K562 (cell line): Measurements from ENCODE around the gene RUNX1. TPM values are rescaled to one million over a fixed set of nuclear protein-coding genes. Genes with fewer than 3 reads are reported as not detected.

Experiments used
- ATAC-seq: fragments of 200-7000 bp; cut with Tn5 transposase; 3 replicates; pipeline ENCODE4 v1.9.1; 2020; ENCODE audit warnings: moderate library complexity
- BruUV-seq: library from RNA; stranded (reverse); fragments of 400-500 nt; replicated peaks from 2 replicates; lab custom pipeline; 2021; lab: Mats Ljungman, UMichigan
- CTCF ChIA-PET: fragments of 300-600 bp; formaldehyde crosslinking; extraction: SDS; loops from one replicate; lab custom pipeline; 2021; ENCODE audit warnings: low intra/inter-chr PET ratio; lab: Yijun Ruan, JAX
- POLR2A ChIA-PET: fragments of 300-600, 350-650 bp; sonication (Branson Sonifier 250); formaldehyde crosslinking; extraction: SDS; loops from one replicate; lab custom pipeline; 2021; ENCODE audit warnings: antibody characterized with exemption, inconsistent platforms; lab: Yijun Ruan, JAX
- DNase-seq, 4 experiments: peaks; one replicate each; pipeline versions ENCODE4 v3.0.0 to v3.0.0-alpha.2; 2011 to 2018; ENCODE audit warnings: low spot score in 3 of 4, mixed read lengths in 3 of 4; ENCODE audit errors: extremely low read depth in 1 of 4
- FAIRE-seq: peaks from 2 replicates; lab custom pipeline; 2011; peaks lifted over from hg19 to GRCh38; lab: Jason Lieb, UNC
- H2AFZ ChIP-seq: 2 replicates; pipeline ENCODE4 v1.6.0; 2011; ENCODE audit warnings: low read depth, low read length, control low read depth, inconsistent platforms
- H3K27ac ChIP-seq: fragments of 200-600 bp; 3 replicates; pipeline ENCODE4 v1.8.0; 2011; ENCODE audit warnings: low read depth, mild to moderate bottlenecking, control low read depth, inconsistent platforms, low read length, moderate library complexity, mixed read lengths; ENCODE audit errors: extremely low read depth
- H3K27me3 ChIP-seq, 2 experiments: fragments of 300-600 bp in 1 of 2; 2 replicates in 1 of 2; 3 replicates in 1 of 2; pipeline versions ENCODE4 v1.6.0 to v1.8.0; 2011; ENCODE audit warnings: inconsistent platforms in 2 of 2, low read length in 2 of 2, mild to moderate bottlenecking in 1 of 2, mixed read lengths in 1 of 2, moderate library complexity in 1 of 2; ENCODE audit not compliant: control insufficient read depth in 2 of 2, insufficient read depth in 2 of 2
- H3K36me3 ChIP-seq: fragments of 300-600 bp; 3 replicates; pipeline ENCODE4 v1.8.0; 2011; ENCODE audit warnings: mild to moderate bottlenecking, low read length, inconsistent platforms; ENCODE audit not compliant: control insufficient read depth, insufficient read depth
- H3K4me1 ChIP-seq, 2 experiments: fragments of 200-600 bp in 1 of 2; replicated peaks in 1 of 2; 2 replicates in 1 of 2; 3 replicates in 1 of 2; pipeline versions ENCODE4 v1.5.1 to v1.8.0; 2011; ENCODE audit warnings: inconsistent platforms in 2 of 2, low read length in 2 of 2, mild to moderate bottlenecking in 1 of 2, mixed read lengths in 1 of 2, moderate library complexity in 1 of 2; ENCODE audit not compliant: control insufficient read depth in 2 of 2, insufficient read depth in 2 of 2
- H3K4me2 ChIP-seq: 2 replicates; pipeline ENCODE4 v1.6.1; 2011; ENCODE audit warnings: low read length, control low read depth, inconsistent platforms, mixed read lengths; ENCODE audit not compliant: insufficient read depth
- H3K4me3 ChIP-seq: fragments of 200-600 bp; sonication (generic), shearing (Covaris generic); 2 replicates; pipeline ENCODE4 v1.5.1; 2016; ENCODE audit warnings: control low read depth, inconsistent platforms
- H3K79me2 ChIP-seq: fragments of 200-600 bp; 3 replicates; pipeline ENCODE4 v1.8.0; 2011; ENCODE audit warnings: low read length, inconsistent platforms; ENCODE audit not compliant: control insufficient read depth, insufficient read depth
- H3K9ac ChIP-seq, 2 experiments: 2 replicates each; pipeline versions ENCODE4 v1.6.0 to v1.6.1; 2011; ENCODE audit warnings: low read depth in 2 of 2, low read length in 2 of 2, control low read depth in 1 of 2, inconsistent platforms in 1 of 2, mild to moderate bottlenecking in 1 of 2, mixed read lengths in 1 of 2; ENCODE audit not compliant: insufficient read depth in 1 of 2
- H3K9me1 ChIP-seq: one replicate; pipeline ENCODE4 v1.6.0; 2011; ENCODE audit warnings: inconsistent platforms, mild to moderate bottlenecking, low read length, moderate library complexity; ENCODE audit not compliant: control insufficient read depth, insufficient read depth
- H3K9me3 ChIP-seq: replicated peaks from 2 replicates; pipeline ENCODE4 v1.5.1; 2011; ENCODE audit warnings: low read depth, low read length, inconsistent platforms; ENCODE audit not compliant: control insufficient read depth, insufficient read depth
- H4K20me1 ChIP-seq: replicated peaks from 2 replicates; pipeline ENCODE4 v1.6.1; 2011; ENCODE audit warnings: low read length, inconsistent platforms, mixed read lengths; ENCODE audit not compliant: control insufficient read depth, insufficient read depth
- CXXC5 ChIP-seq: fragments of 250-450 bp; sonication (Bioruptor Pico); IDR thresholded peaks from 2 replicates; pipeline ENCODE4 v1.8.0; 2022; ENCODE audit warnings: inconsistent platforms, mild to moderate bottlenecking, moderate library complexity
- GATAD2A ChIP-seq: fragments of 450-650 bp; IDR thresholded peaks from 2 replicates; pipeline ENCODE4 v1.6.1; 2017
- PYGO2 ChIP-seq: fragments of 450-650 bp; IDR thresholded peaks from 2 replicates; pipeline ENCODE4 v1.6.1; 2016; ENCODE audit warnings: mild to moderate bottlenecking, missing genetic modification characterization, moderate library complexity, missing compliant biosample characterization
- RBFOX2 ChIP-seq: fragments of 200-400 bp; formaldehyde crosslinking; IDR thresholded peaks from 2 replicates; pipeline ENCODE4 v1.6.1; 2017; ENCODE audit warnings: low read depth, mild to moderate bottlenecking, low read length, moderate library complexity
- WGBS: fragments of 100-300 bp; shearing (Covaris generic); methylation state at CpG from one replicate; pipeline ENCODE4 v1.1.6; 2016; ENCODE audit warnings: low coverage, mixed read lengths; ENCODE audit not compliant: insufficient coverage; ENCODE audit errors: missing lambda C conversion rate; 5-methylcytosine and 5-hydroxymethylcytosine counted together
- in situ Hi-C: fragments of 300-500 bp; cut with MboI; formaldehyde crosslinking; loops from 4 replicates; pipeline ENCODE4 v1.15.0; 2018; ENCODE audit warnings: inconsistent platforms, mixed read lengths
- intact Hi-C: fragments of 100-400 bp; cut with micrococcal nuclease; formaldehyde crosslinking; loops from 2 replicates; pipeline ENCODE4 v1.14.2; 2022
- polyA plus RNA-seq, 8 experiments: library from polyadenylated mRNA; depleted of rRNA in 4 of 8; stranded (reverse) in 5 of 8; unstranded in 3 of 8; fragments of >200 nt; fragmentation: Nextera tagmentation in 2 of 8; fragmentation: Illumina TruSeq in 1 of 8; extraction: Ambion mirVana in 2 of 8; extraction: Trizol in 1 of 8; gene quantifications; 2 replicates each; pipeline versions ENCODE4 v1.2.1 to v1.2.3, GENCODE V29; 2011 to 2014; ENCODE audit warnings: inconsistent platforms in 1 of 8, missing spikeins in 1 of 8
- total RNA-seq, 7 experiments: library from RNA; depleted of rRNA in 6 of 7; stranded (reverse); fragments of >200 nt in 6 of 7; fragmentation: Illumina TruSeq in 2 of 7; extraction: Trizol in 2 of 7; gene quantifications; 2 replicates each; pipeline versions ENCODE4 v1.2.1 to v1.2.3, GENCODE V29; 2011 to 2021; ENCODE audit warnings: low replicate concordance in 1 of 7
- TF ChIP-seq, protein P1 (sequence below): fragments of 250-450 bp; sonication (Bioruptor Pico); IDR thresholded peaks from 2 replicates; pipeline ENCODE4 v1.4.0; 2020; ENCODE audit warnings: mild to moderate bottlenecking, moderate library complexity
- TF ChIP-seq, protein P2 (sequence below): fragments of 450-650 bp; IDR thresholded peaks from 2 replicates; pipeline ENCODE4 v1.6.1; 2017; ENCODE audit warnings: antibody characterized with exemption, mild to moderate bottlenecking
- TF ChIP-seq, protein P3 (sequence below): fragments of 250-450 bp; sonication (Bioruptor Pico); IDR thresholded peaks from 2 replicates; pipeline ENCODE4 v1.4.0; 2020

RUNX1 gene
- total and polyA plus RNA-seq, 9 of the 15 experiments (the other 6 are each of a cell fraction or from before 2014, with no cell fraction given), result 2.2 to 68.6 (median 17.8) TPM

DNA sequence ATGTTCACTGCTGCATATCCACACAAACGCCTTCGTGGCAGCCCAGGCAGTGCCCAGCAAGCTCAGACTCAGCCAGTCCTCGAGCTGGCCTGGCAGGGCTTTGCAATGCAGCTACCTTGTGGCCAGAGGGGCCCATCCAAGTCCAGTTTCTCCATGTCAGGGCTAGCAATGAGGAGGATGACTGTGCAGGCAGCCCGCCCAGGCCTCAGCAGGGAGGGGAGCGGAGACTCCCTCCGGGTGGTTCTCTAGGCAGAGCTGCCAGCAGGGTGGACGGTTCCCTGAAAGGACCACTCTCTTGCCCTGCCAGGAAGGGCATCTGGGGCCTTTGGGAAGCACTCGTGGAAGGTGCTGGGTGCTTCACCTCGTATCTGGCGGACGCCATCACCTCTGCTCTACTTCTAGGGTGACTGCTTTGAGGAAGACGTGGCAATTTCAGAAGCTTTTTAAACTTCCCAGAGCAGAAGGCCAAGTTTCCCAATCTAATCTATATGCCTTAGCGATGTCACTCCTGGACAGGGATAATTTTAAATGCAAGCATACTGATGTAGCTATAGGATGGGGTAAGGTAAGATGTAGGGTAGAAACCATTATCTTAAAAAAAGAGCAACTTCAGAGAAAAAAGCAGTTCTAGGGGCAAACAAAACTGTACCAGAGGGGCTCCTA is 56.2 kb downstream of the RUNX1 start:
- POLR2A ChIA-PET, result interaction anchor here (0.7 kb wide), 1 partner anchor 281 kb away, joined by 3 read pairs; no protein-coding TSS in a partner anchor
- Histone ChIP-seq H3K27ac (peak overlapping the region; percentile 19; the same call in 1 of the 3 replicates), H3K9me3 (no peaks in the 10 kb centered on the region), H3K9me1 (no peaks in the 10 kb centered on the region), H3K79me2 (no peaks in the 10 kb centered on the region), H3K9ac (peak overlapping the region in 1 of 2 experiments; percentile 66; a peak in 2 of 4 replicates), H3K36me3 (no peaks in the 10 kb centered on the region), H3K4me3 (no peak overlapping the region), H3K27me3 (no peaks in the 10 kb centered on the region), H3K4me2 (no peak overlapping the region), H2AFZ (peak overlapping the region; percentile 27), H3K4me1 (peaks cover 51 to 72% of the 10 kb centered on the region in 2 experiments), H4K20me1 (no peaks in the 10 kb centered on the region)
- in situ Hi-C loops (no loop called here), intact Hi-C loops (no loop called here)
- BruUV-seq, result no TSS peak
- peak; percentile 12; the same call in 1 of the 3 replicates for ATAC-seq
- WGBS, result 76% methylated on average over 13 of the region's 13 CpGs
- DNase-seq, result no peak
- no peak for FAIRE-seq
- CTCF ChIA-PET, result no interaction called here
- 0 out of 2 replicates have a peak, but pooled peaks have one; percentile 23 for TF ChIP-seq GATAD2A
- no peak for TF ChIP-seq RBFOX2
- TF ChIP-seq CXXC5 (CRISPR knock-in tag), result 0 out of 2 replicates have a peak, but pooled peaks have one; percentile 7
- TF ChIP-seq, protein P1, sequence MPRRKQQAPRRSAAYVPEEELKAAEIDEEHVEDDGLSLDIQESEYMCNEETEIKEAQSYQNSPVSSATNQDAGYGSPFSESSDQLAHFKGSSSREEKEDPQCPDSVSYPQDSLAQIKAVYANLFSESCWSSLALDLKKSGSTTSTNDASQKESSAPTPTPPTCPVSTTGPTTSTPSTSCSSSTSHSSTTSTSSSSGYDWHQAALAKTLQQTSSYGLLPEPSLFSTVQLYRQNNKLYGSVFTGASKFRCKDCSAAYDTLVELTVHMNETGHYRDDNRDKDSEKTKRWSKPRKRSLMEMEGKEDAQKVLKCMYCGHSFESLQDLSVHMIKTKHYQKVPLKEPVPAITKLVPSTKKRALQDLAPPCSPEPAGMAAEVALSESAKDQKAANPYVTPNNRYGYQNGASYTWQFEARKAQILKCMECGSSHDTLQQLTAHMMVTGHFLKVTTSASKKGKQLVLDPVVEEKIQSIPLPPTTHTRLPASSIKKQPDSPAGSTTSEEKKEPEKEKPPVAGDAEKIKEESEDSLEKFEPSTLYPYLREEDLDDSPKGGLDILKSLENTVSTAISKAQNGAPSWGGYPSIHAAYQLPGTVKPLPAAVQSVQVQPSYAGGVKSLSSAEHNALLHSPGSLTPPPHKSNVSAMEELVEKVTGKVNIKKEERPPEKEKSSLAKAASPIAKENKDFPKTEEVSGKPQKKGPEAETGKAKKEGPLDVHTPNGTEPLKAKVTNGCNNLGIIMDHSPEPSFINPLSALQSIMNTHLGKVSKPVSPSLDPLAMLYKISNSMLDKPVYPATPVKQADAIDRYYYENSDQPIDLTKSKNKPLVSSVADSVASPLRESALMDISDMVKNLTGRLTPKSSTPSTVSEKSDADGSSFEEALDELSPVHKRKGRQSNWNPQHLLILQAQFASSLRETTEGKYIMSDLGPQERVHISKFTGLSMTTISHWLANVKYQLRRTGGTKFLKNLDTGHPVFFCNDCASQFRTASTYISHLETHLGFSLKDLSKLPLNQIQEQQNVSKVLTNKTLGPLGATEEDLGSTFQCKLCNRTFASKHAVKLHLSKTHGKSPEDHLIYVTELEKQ (CRISPR knock-in tag), result no peak
- no peak for TF ChIP-seq PYGO2
- TF ChIP-seq, protein P2, sequence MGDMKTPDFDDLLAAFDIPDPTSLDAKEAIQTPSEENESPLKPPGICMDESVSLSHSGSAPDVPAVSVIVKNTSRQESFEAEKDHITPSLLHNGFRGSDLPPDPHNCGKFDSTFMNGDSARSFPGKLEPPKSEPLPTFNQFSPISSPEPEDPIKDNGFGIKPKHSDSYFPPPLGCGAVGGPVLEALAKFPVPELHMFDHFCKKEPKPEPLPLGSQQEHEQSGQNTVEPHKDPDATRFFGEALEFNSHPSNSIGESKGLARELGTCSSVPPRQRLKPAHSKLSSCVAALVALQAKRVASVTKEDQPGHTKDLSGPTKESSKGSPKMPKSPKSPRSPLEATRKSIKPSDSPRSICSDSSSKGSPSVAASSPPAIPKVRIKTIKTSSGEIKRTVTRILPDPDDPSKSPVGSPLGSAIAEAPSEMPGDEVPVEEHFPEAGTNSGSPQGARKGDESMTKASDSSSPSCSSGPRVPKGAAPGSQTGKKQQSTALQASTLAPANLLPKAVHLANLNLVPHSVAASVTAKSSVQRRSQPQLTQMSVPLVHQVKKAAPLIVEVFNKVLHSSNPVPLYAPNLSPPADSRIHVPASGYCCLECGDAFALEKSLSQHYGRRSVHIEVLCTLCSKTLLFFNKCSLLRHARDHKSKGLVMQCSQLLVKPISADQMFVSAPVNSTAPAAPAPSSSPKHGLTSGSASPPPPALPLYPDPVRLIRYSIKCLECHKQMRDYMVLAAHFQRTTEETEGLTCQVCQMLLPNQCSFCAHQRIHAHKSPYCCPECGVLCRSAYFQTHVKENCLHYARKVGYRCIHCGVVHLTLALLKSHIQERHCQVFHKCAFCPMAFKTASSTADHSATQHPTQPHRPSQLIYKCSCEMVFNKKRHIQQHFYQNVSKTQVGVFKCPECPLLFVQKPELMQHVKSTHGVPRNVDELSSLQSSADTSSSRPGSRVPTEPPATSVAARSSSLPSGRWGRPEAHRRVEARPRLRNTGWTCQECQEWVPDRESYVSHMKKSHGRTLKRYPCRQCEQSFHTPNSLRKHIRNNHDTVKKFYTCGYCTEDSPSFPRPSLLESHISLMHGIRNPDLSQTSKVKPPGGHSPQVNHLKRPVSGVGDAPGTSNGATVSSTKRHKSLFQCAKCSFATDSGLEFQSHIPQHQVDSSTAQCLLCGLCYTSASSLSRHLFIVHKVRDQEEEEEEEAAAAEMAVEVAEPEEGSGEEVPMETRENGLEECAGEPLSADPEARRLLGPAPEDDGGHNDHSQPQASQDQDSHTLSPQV, result peak; percentile 65; the same call in 1 of the 2 replicates
- TF ChIP-seq, protein P3, sequence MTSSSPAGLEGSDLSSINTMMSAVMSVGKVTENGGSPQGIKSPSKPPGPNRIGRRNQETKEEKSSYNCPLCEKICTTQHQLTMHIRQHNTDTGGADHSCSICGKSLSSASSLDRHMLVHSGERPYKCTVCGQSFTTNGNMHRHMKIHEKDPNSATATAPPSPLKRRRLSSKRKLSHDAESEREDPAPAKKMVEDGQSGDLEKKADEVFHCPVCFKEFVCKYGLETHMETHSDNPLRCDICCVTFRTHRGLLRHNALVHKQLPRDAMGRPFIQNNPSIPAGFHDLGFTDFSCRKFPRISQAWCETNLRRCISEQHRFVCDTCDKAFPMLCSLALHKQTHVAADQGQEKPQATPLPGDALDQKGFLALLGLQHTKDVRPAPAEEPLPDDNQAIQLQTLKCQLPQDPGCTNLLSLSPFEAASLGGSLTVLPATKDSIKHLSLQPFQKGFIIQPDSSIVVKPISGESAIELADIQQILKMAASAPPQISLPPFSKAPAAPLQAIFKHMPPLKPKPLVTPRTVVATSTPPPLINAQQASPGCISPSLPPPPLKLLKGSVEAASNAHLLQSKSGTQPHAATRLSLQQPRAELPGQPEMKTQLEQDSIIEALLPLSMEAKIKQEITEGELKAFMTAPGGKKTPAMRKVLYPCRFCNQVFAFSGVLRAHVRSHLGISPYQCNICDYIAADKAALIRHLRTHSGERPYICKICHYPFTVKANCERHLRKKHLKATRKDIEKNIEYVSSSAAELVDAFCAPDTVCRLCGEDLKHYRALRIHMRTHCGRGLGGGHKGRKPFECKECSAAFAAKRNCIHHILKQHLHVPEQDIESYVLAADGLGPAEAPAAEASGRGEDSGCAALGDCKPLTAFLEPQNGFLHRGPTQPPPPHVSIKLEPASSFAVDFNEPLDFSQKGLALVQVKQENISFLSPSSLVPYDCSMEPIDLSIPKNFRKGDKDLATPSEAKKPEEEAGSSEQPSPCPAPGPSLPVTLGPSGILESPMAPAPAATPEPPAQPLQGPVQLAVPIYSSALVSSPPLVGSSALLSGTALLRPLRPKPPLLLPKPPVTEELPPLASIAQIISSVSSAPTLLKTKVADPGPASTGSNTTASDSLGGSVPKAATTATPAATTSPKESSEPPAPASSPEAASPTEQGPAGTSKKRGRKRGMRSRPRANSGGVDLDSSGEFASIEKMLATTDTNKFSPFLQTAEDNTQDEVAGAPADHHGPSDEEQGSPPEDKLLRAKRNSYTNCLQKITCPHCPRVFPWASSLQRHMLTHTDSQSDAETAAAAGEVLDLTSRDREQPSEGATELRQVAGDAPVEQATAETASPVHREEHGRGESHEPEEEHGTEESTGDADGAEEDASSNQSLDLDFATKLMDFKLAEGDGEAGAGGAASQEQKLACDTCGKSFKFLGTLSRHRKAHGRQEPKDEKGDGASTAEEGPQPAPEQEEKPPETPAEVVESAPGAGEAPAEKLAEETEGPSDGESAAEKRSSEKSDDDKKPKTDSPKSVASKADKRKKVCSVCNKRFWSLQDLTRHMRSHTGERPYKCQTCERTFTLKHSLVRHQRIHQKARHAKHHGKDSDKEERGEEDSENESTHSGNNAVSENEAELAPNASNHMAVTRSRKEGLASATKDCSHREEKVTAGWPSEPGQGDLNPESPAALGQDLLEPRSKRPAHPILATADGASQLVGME (CRISPR knock-in tag), result no peak
